Testis (tissue), 3 donors: Measurements from ENCODE around the gene ABO. TPM values are rescaled to one million over a fixed set of nuclear protein-coding genes. Genes with fewer than 3 reads are reported as not detected.
"Not testable (repeated sequence)": the region's sequence is repeated elsewhere in the genome, so short reads cannot be mapped to it uniquely, and the experiment has no call there.

Experiments
- DNase-seq: peaks from one replicate; pipeline ENCODE4 v3.0.0-alpha.2; 2019
- H3K27ac ChIP-seq, 2 donors: fragments of 200-600 bp; sonication (generic); one replicate each; pipeline ENCODE4 v1.5.1; 2019
- H3K27me3 ChIP-seq: fragments of 200-600 bp; sonication (generic); one replicate; pipeline ENCODE4 v1.5.1; 2019
- H3K36me3 ChIP-seq: fragments of 200-600 bp; sonication (generic); one replicate; pipeline ENCODE4 v1.5.1; 2017; ENCODE audit warnings: low read depth; ENCODE audit errors: missing control alignments
- H3K4me1 ChIP-seq: fragments of 200-600 bp; sonication (generic); one replicate; pipeline ENCODE4 v1.5.1; 2019
- H3K4me3 ChIP-seq, 2 donors: fragments of 200-600 bp; sonication (generic); one replicate each; pipeline ENCODE4 v1.5.1; 2017 to 2019
- H3K9me3 ChIP-seq: fragments of 200-600 bp; sonication (generic); one replicate; pipeline ENCODE4 v1.5.1; 2017
- CTCF ChIP-seq, 3 experiments: fragments of 450-650 bp in 2 of 3; fragments of 200-600 bp in 1 of 3; sonication (generic) in 1 of 3; IDR thresholded peaks; one replicate each; pipeline ENCODE4 v1.5.1; 2016 to 2019; ENCODE audit warnings: antibody characterized with exemption in 3 of 3, mild to moderate bottlenecking in 2 of 3, moderate library complexity in 1 of 3
- POLR2A ChIP-seq: fragments of 450-650 bp; IDR thresholded peaks from one replicate; pipeline ENCODE4 v1.6.1; 2017; ENCODE audit warnings: antibody characterized with exemption, mild to moderate bottlenecking, moderate library complexity
- WGBS, 2 donors: methylation state at CpG; one replicate each; pipeline ENCODE4 v1.1.5; 2018; 5-methylcytosine and 5-hydroxymethylcytosine counted together
- intact Hi-C: fragments of 100-400 bp; cut with DNase I; formaldehyde crosslinking; loops from one replicate; pipeline ENCODE4 v1.15.1; 2023; ENCODE audit warnings: low total_unique reads
- polyA plus RNA-seq: library from polyadenylated mRNA; stranded (reverse); fragments of 350-450 nt; fragmentation: Illumina TruSeq; extraction: RNeasy Lipid Tissue Mini Kit (QIAGEN cat#74804); gene quantifications from one replicate; pipeline ENCODE4 v1.2.3, GENCODE V29; 2014; ENCODE audit warnings: low read depth, low replicate concordance; ENCODE audit not compliant: insufficient read depth
- total RNA-seq, 2 donors: library from RNA; depleted of rRNA; stranded (reverse); fragments of >200 nt; gene quantifications; one replicate each; pipeline ENCODE4 v1.2.3, GENCODE V29; 2016

ABO gene
- total and polyA plus RNA-seq, 3 donors from 2014 or later = 10.4 to 31.1 (median 25.6) TPM

DNA sequence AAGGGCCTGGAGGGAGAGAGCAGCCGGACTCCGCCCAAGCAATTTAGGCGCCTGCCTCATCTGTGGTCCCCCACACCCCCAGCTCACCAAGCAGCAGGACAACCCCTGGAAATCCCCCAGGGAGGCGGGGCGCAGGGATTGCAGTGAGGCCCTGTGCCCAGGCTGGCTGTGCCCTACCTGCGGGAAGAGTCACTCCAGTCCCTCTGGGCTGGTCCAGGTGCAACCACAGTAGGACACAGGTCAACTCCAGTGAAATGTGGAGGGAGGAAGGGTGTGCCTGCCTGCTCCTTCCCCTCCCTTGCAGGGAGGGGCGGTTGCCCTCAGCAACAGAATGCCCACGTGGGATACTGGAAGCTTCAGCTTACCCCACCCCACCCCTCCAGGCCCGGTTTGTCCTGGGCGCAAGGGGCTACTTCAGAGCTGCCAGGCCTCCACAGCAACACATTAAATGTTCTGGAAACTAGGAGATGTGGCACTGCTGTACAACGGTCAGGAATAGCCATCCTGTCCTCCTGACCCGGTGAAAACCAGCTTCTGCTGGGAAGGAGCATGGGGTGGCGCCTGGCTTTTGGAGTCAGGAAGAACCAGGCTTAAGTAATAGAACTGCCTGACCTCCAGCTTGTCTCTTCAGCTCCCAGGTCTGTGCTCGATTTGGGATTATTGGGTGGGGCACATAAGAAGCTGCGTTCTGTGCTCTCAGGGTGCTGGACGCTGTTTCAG, 22.5 kb downstream of the ABO start:
- Histone ChIP-seq H3K9me3 (no peaks in the 10 kb centered on the region), H3K4me1 (peaks cover 9% of the 10 kb centered on the region), H3K27me3 (no peaks in the 10 kb centered on the region), H3K4me3 (no peak overlapping the region), H3K27ac (no peak overlapping the region), H3K36me3 (no peaks in the 10 kb centered on the region)
- 72 to 81% methylated on average over 8 to 10 of the region's 16 CpGs for WGBS, 2 donors
- intact Hi-C loops = no loop called here
- TF ChIP-seq CTCF (IDR thresholded peaks at IDR 0.05) = no peak
- no peak for TF ChIP-seq POLR2A
- DNase-seq = peak; percentile 21

- no peak for TF ChIP-seq CTCF (IDR thresholded peaks at IDR 0.05)
- TF ChIP-seq POLR2A = no peak
These were observed 23.2 kb downstream of the ABO start for GRCh38 chr9:133251773-133252172.

GRCh38 chr9:133251221-133251620, 23.8 kb downstream of the ABO start:
- H3K27me3 ChIP-seq, H3K27ac ChIP-seq, H3K4me1 ChIP-seq: not testable (repeated sequence)

More at GRCh38 chr9:133251773-133252172, 23.2 kb downstream of the ABO start:
- intact Hi-C loops = no loop called here
- 89 to 92% methylated on average over 10 to 11 of the region's 11 CpGs for WGBS, 2 donors
- Histone ChIP-seq H3K27ac (no peak overlapping the region), H3K36me3 (no peaks in the 10 kb centered on the region), H3K9me3 (no peaks in the 10 kb centered on the region), H3K27me3 (no peaks in the 10 kb centered on the region), H3K4me1 (peaks cover 2% of the 10 kb centered on the region), H3K4me3 (no peak overlapping the region)
- DNase-seq = peak; percentile 6

GRCh38 chr9:133250741-133251170, 24.2 kb downstream of the ABO start:
- 91 to 95% methylated on average over 5 of the region's 5 CpGs for WGBS, 2 donors
- H3K9me3 ChIP-seq = no peaks in the 10 kb centered on the region
- no peaks in the 10 kb centered on the region for H3K36me3 ChIP-seq
- intact Hi-C loops = no loop called here
- H3K27ac ChIP-seq = no peak overlapping the region
- no peaks in the 10 kb centered on the region for H3K27me3 ChIP-seq
- TF ChIP-seq CTCF (IDR thresholded peaks at IDR 0.05) = no peak
- no peak for TF ChIP-seq POLR2A
- no peak overlapping the region for H3K4me3 ChIP-seq
- DNase-seq = no peak
- H3K4me1 ChIP-seq = no peaks in the 10 kb centered on the region

More at GRCh38 chr9:133251221-133251620, 23.8 kb downstream of the ABO start:
- DNase-seq, intact Hi-C loops, H3K4me3 ChIP-seq, H3K9me3 ChIP-seq, H3K36me3 ChIP-seq: not testable (repeated sequence)
- 91 to 93% methylated on average over 6 of the region's 6 CpGs for WGBS, 2 donors

- Histone ChIP-seq H3K27me3 (no peaks in the 10 kb centered on the region), H3K4me1 (no peaks in the 10 kb centered on the region), H3K4me3 (no peak overlapping the region), H3K9me3 (no peaks in the 10 kb centered on the region), H3K27ac (no peak overlapping the region), H3K36me3 (no peaks in the 10 kb centered on the region)
- intact Hi-C loops = no loop called here
- DNase-seq = no peak
- 90 to 93% methylated on average over 1 of the region's 1 CpG for WGBS, 2 donors
- TF ChIP-seq CTCF (IDR thresholded peaks at IDR 0.05) = no peak
- TF ChIP-seq POLR2A = no peak
These were observed 25.7 kb downstream of the ABO start for GRCh38 chr9:133249337-133249736.
